Endodermal cell (in vitro differentiated cells): Measurements from ENCODE around the gene CSTF2T. TPM values are rescaled to one million over a fixed set of nuclear protein-coding genes. Genes with fewer than 3 reads are reported as not detected.

ENCODE experiments used
- DNase-seq: peaks from one replicate; pipeline ENCODE4 v3.0.0-alpha.2; 2017
- H3K27ac ChIP-seq: 2 replicates; pipeline ENCODE4 v1.5.1; 2013; ENCODE audit warnings: mild to moderate bottlenecking, low read depth, low read length, moderate library complexity
- H3K27me3 ChIP-seq: 2 replicates; pipeline ENCODE4 v1.6.1; 2013; ENCODE audit warnings: mild to moderate bottlenecking, low read length, moderate library complexity; ENCODE audit not compliant: insufficient read depth, control insufficient read depth, poor library complexity, severe bottlenecking
- H3K36me3 ChIP-seq: 2 replicates; pipeline ENCODE4 v1.7.0; 2013; ENCODE audit warnings: mild to moderate bottlenecking, low read length, moderate library complexity; ENCODE audit not compliant: control insufficient read depth, insufficient read depth
- H3K4me1 ChIP-seq: one replicate; pipeline ENCODE4 v1.7.0; 2013; ENCODE audit warnings: low read length; ENCODE audit not compliant: control insufficient read depth, insufficient read depth
- H3K4me3 ChIP-seq: 2 replicates; pipeline ENCODE4 v1.5.1; 2013; ENCODE audit warnings: mild to moderate bottlenecking, low read length, moderate library complexity
- H3K9ac ChIP-seq: 2 replicates; pipeline ENCODE4 v1.6.1; 2013; ENCODE audit warnings: mild to moderate bottlenecking, low read length, moderate library complexity; ENCODE audit not compliant: poor library complexity, severe bottlenecking; ENCODE audit errors: extremely low read depth
- H3K9me3 ChIP-seq: 2 replicates; pipeline ENCODE4 v1.6.1; 2013; ENCODE audit warnings: mild to moderate bottlenecking, low read length, moderate library complexity; ENCODE audit not compliant: control insufficient read depth
- H3K27ac Mint-ChIP-seq: 2 replicates; pipeline ENCODE4 v1.8.0; 2020; ENCODE audit warnings: mixed read lengths
- H3K27me3 Mint-ChIP-seq: 2 replicates; pipeline ENCODE4 v1.8.0; 2021; ENCODE audit warnings: mild to moderate bottlenecking, mixed read lengths; ENCODE audit not compliant: insufficient read depth
- H3K36me3 Mint-ChIP-seq: 2 replicates; pipeline ENCODE4 v1.8.0; 2020; ENCODE audit warnings: low read depth, mixed read lengths
- H3K4me1 Mint-ChIP-seq: 2 replicates; pipeline ENCODE4 v1.8.0; 2020; ENCODE audit warnings: mixed read lengths
- H3K4me3 Mint-ChIP-seq: 2 replicates; pipeline ENCODE4 v1.8.0; 2020; ENCODE audit warnings: mild to moderate bottlenecking, moderate library complexity, mixed read lengths
- H3K9me3 Mint-ChIP-seq: 2 replicates; pipeline ENCODE4 v1.8.0; 2020; ENCODE audit warnings: mild to moderate bottlenecking, mixed read lengths
- CTCF ChIP-seq: fragments of 200-600 bp; sonication (generic); conservative IDR thresholded peaks from 2 replicates; pipeline ENCODE4 v1.5.0; 2021; ENCODE audit warnings: antibody characterized with exemption, mild to moderate bottlenecking
- WGBS, 2 experiments: methylation state at CpG; one replicate each; pipeline versions ENCODE4 v1.1.5 to v1.1.7; 2013; ENCODE audit warnings: missing lambda C conversion rate in 2 of 2, mixed read lengths in 1 of 2; ENCODE audit not compliant: insufficient coverage in 1 of 2, insufficient read length in 1 of 2; 5-methylcytosine and 5-hydroxymethylcytosine counted together
- total RNA-seq, 2 donors: library from RNA; stranded (reverse); fragmentation: NEBNext Ultra II Directional in 1 of 2; extraction: Animal tissue kit (Norgen Biotek cat#: 25700) in 1 of 2; gene quantifications; 2 replicates in 1 of 2; 3 replicates in 1 of 2; pipeline ENCODE4 v1.2.1, GENCODE V29; 2021

CSTF2T gene
- total RNA-seq, 2 donors from 2014 or later = 26.9 to 32.9 TPM

GRCh38 chr10:51675088-51675487, 24.3 kb downstream of the CSTF2T start:
- Histone ChIP-seq H3K4me1 (peaks cover 6% of the 10 kb centered on the region), H3K36me3 (no peaks in the 10 kb centered on the region), H3K27ac (no peak overlapping the region), H3K4me3 (no peak overlapping the region), H3K9ac (no peak overlapping the region), H3K9me3 (no peaks in the 10 kb centered on the region), H3K27me3 (no peaks in the 10 kb centered on the region)
- no peak for DNase-seq
- peaks cover 22% of the 10 kb centered on the region for H3K4me1 Mint-ChIP-seq
- H3K27ac Mint-ChIP-seq = no peak overlapping the region
- no peaks in the 10 kb centered on the region for H3K36me3 Mint-ChIP-seq
- H3K9me3 Mint-ChIP-seq = peaks cover 12% of the 10 kb centered on the region
- H3K4me3 Mint-ChIP-seq = no peak overlapping the region
- no peaks in the 10 kb centered on the region for H3K27me3 Mint-ChIP-seq
- no peak for TF ChIP-seq CTCF

- no peak overlapping the region for H3K27ac ChIP-seq
- H3K9me3 Mint-ChIP-seq = peaks cover 12% of the 10 kb centered on the region
- H3K9ac ChIP-seq = no peak overlapping the region
- H3K4me1 Mint-ChIP-seq = no peaks in the 10 kb centered on the region
- no peak for TF ChIP-seq CTCF
- H3K4me3 Mint-ChIP-seq = no peak overlapping the region
- H3K36me3 Mint-ChIP-seq = no peaks in the 10 kb centered on the region
- no peak overlapping the region for H3K4me3 ChIP-seq
- H3K27ac Mint-ChIP-seq = no peak overlapping the region
- H3K27me3 ChIP-seq = no peaks in the 10 kb centered on the region
- DNase-seq = no peak
- no peaks in the 10 kb centered on the region for H3K36me3 ChIP-seq
- H3K9me3 ChIP-seq = no peaks in the 10 kb centered on the region
- no peaks in the 10 kb centered on the region for H3K27me3 Mint-ChIP-seq
- H3K4me1 ChIP-seq = no peaks in the 10 kb centered on the region
These were observed 27.3 kb downstream of the CSTF2T start for GRCh38 chr10:51672039-51672535.

GRCh38 chr10:51669041-51669440, 30.4 kb downstream of the CSTF2T start:
- no peaks in the 10 kb centered on the region for H3K27me3 ChIP-seq
- 94 to 100% methylated on average over 1 to 5 of the region's 5 CpGs for WGBS, 2 experiments

More at GRCh38 chr10:51669041-51669440, 30.4 kb downstream of the CSTF2T start:
- Histone ChIP-seq H3K4me1 (no peaks in the 10 kb centered on the region), H3K36me3 (no peaks in the 10 kb centered on the region), H3K9ac (no peak overlapping the region), H3K9me3 (no peaks in the 10 kb centered on the region), H3K4me3 (no peak overlapping the region), H3K27ac (no peak overlapping the region)
- no peak for TF ChIP-seq CTCF
- Mint-ChIP-seq H3K36me3 (no peaks in the 10 kb centered on the region), H3K9me3 (peaks cover 12% of the 10 kb centered on the region), H3K4me1 (no peaks in the 10 kb centered on the region), H3K4me3 (no peak overlapping the region), H3K27me3 (no peaks in the 10 kb centered on the region), H3K27ac (no peak overlapping the region)
- DNase-seq = no peak
